GM19452 (cell line): ENCODE data around the gene KRT5.

ENCODE experiments used
- ATAC-seq: cut with Tn5 transposase; IDR thresholded peaks from one replicate; pipeline ENCODE4 v1.9.1; 2021; ENCODE audit not compliant: unreplicated experiment

The KRT5 gene

DNA sequence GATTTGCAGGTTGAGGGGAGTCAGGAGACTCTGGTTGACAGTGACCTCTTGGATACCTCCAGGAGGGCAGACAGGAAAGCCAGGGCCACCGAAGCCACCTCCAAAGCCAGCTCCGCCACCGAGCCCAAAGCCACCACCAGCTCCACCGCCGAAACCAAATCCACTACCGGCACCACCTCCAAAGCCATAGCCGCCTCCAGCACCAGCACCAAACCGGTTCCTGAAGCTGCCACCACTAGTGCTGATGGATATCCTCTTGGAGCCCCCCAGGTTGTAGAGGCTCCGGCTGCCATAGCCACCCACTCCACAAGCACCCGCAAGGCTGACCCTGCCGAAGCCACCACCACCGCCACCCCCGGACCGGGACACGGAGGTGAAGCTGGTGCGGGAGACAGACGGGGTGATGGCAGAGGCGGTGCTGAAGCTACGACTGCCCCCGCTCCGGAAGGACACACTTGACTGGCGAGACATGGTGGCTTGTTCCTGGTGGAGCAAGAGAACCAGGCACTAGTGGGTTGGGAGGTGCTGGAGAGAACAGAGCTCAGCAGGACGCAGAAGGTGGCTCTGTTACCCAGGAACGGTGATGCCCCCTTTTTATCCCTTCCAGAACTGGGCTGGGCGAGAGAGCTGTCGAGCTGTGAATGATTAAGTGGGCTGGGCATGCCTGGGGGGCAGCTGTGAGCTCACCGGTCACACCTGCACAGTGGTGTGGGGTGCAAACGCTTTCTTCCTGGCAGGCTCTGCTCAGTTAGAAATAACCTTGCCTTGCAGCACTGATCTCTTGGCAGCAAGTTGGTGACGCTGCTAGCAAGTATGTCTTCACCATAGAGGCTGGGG is at the start of gene KRT5:
TSS of gene KRT5 (minus strand) at position 569 of the 837 bp plus-strand sequence. CDS start at position 471, 98 bp downstream.
- ATAC-seq = no peak

DNA sequence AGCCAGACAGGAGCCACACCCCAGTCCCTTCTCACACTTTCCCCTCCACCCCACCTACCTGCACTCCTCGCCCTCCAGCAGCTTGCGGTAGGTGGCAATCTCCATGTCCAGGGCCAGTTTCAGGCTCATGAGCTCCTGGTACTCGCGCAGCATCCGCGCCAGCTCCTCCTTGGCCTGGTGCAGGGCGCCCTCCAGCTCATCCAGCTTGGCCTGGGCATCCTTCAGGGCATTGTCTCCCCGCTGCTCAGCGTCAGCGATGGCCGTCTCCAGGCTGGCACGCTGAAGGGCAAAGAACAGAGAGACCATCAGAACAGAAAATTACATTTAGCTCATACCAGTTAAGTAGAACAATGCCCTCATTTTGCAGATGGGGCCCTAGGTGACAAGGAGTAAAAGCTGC is 47.9 kb upstream of the KRT5 start:
- no peak for ATAC-seq

DNA sequence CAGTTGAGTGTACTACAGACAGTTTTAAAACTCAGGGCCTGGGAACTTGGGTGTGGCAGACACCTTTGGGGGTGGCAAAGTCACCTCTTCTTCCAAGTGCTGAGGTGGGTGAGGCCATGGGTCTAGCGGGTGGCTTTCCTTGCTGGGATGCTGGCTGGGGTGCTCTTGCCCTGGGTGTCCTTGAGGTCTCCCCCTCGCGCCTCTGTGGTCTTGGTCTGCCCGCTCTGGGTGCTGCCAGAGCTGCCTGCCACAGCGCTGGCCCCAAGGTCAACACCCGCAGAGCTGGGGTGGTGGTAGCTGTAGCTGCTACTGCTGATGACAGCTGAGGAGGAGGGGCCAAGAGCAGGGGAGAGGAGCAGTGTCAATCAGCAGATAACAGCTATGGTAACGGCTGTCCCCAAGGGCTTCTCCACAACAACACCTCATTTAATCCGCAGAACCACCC is 46.7 kb upstream of the KRT5 start:
- no peak for ATAC-seq

DNA sequence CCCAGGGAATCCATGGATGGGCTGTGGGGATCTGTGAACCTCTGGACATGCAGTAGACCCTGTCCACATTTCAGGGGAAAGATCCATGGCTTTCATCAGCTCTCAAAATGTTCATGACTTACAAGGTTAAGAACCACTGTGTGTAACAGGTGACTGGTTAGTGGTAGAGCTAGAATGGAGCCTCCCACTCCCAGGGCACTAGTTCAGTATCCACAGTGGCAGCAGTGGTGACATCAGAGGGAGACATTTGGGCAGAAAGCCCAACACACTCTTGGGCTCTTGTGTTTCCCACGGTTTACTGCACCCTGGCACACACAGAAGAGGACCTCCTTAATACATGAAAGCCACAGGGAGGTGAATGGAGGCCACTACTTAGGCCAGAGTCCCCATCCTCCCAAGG is 44.4 kb upstream of the KRT5 start:
- ATAC-seq = no peak

DNA sequence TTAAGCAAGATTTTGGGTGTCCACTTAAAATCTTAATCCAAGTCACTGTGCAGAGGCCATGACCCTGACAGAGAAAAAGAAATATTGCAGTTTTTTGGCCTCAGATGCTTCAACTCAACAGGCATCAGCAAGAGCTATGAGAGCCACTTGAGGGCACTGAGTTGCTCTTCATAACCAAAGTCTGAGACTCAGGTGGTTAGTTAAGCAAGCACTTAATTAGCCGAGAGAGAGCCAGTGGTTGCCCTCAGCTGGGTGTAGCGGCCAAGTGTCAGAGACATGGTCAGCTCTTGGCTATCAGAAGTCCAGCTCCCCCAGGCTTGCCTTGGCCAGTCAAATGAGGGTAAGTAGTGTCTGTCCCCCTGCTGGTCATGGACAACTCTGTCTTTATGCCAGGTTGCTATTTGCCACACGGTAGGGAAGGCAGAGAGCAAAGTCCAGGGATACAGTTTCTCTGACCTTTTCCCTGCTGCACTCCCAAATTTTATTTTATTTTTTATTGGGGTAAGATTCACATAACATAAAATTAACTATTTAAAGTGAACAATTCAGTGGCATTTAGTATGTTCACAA is 41.8 kb upstream of the KRT5 start:
- ATAC-seq = no peak

DNA sequence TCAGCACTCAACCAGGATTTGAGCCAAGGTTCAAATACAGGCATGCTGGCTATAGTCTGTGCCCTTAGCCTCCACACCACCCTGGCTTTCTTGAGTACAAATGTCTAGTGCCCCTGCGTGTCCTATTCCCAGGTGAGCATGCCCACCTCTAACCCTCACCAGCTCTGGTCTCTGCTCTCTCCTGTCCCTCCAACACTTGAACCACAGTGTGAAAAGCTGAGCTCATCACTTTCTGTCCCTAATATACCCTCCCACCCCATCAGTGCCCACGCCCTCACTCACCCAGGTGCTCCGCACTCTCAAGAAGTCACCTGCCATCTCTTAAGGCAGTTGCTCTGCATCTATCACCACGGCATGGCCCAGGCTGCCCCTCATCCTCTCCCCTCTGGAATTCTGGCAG is 39.8 kb upstream of the KRT5 start:
- ATAC-seq = no peak

DNA sequence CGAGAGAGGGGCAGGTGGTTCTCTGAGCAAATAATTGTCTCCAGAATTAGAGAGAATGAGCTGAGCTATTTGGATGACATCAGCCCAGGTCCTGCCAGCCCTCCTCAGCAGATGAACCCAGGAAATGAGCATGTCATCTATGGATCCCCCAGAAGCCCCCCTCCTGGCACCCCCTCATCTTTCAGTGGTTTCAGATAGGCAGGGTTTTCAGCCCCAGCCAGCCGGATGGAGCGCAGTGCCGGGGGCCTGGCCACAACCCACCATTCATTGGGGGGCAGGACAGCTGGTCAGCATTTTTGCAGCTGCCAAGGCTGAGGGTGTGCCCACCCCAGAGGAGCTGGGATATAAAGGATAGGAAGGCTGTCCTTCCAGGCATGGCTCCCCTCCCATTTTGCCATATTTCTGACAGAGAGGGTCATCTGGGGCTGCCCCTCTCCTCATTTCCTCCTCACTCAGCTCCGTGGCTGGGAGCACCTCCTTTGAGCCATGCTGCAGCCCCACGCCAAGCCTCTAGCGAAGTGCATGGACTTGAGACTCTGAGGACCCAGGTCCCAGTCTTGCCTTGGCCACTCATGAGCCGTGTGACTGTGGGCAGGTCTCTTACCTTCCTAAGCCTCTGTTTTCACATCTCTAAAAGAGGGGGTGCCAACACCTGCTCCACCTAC is 38.7 kb upstream of the KRT5 start:
- ATAC-seq = no peak

DNA sequence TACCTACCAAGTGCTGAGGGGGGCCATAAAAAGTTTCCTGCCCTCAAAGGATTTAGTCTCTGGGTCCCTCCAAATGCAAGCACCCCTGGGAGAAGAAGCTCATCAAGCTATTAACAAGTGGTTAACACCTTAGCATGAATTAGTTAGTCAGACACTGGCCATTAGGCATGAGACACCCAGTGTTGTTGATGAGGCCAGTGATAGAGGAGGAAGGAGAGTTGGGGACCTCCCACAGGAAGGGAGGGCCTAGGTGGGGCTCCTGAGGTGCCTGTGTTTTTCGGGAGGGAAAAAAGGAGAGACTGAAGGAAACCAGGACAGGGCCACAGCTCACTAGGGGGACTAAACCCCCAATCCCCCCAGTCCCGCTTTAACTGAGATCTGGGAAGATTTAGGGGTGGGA is 37.3 kb upstream of the KRT5 start:
- ATAC-seq = no peak

DNA sequence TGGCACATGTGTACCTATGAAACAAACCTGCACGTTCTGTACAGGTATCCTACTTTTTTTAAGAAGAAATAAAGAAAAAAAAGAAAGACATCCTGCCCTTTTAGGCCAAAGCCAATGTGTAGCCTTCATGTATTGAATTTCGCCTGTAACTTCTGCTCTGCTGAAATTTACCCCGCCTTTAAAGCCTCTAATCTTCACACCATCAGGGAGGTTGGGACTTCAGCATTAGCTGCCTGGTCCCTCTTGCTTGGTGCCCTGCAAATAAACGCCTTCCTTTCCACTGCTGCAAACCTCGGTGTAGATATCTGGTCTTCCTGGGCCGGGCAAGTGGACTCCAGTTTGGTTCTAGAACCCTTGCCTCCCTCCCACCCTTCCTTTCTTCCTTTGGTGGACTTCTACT is 35.4 kb upstream of the KRT5 start:
- ATAC-seq = no peak

DNA sequence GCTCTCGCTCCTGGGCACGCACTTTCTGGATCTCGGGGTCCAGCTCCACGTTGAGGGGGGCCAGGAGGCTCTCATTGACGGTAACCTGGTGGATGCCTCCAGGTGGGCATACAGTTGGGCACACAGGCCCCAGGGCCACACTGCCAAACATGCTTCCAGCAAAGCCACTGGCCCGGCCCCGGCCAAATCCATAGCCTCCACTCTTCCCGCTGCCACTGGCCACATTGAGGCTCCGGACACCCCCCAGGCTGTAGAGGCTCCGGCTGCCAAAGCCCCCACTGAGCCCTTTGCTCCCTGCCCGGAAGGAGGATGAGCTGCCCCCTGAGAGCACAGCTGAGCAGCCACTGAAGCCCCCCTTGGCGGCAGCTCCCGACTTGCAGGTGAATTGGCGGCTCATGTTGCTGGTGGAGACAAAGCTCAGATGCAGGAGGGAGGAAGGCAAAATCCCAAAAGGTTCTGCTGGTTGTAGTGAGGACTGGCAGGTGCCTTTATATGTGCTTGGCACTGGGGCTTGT is 32.5 kb upstream of the KRT5 start, which contains the start of gene KRT71:
TSS of gene KRT71 (minus strand) at position 465 of the 515 bp plus-strand sequence. CDS start at position 397, 68 bp downstream.
- no peak for ATAC-seq

DNA sequence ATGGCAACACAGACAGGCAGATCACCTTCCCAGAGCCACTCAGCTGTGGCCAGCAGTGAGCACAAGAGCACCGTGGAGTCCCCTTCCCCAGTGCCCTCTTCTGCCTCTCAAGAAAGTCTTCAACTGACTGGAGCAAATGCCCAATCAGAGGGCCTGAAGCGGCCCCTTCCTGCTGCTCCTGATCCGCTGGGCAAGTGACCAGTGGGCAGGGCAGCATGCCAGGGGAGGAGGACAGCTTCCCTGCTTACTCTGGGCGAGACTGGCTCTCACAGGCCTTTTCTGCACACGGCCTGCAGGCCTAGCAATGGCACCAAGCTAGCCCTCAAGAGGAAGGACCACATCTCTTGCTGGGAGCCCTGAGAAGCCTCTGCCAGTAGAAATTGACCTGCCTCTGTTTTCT is 31.9 kb upstream of the KRT5 start:
- ATAC-seq = no peak

DNA sequence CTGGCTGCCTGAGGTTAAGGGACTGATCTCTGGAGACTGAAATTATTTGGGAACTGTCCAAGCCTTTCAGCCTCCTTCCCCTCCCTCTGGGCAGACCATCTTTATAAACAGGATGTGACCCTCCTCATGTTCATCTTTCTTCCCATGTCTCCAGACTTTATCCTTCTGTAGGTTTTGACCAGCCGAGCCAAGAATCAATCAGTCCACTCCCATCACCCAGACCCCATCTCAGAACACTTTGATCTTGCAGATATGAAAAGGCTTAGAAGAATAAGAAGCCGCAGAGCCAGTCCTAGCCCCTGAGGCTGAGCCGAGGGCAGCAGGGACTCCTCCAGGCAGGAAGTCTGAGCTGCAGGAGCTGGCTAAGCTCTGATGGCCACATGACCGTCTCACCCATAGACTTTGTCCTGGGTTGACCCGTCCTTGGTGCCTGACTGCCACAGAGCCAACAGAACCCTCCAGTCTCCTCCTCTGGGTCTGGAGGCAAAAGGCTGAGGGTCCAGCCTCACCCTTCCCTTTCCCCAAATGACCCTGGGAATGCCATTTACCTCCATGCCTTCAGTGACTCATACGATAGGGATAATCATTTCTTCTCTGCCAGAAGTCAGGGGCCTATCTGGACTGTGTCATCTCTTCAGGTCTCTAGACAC is 31.1 kb upstream of the KRT5 start:
- ATAC-seq = no peak

DNA sequence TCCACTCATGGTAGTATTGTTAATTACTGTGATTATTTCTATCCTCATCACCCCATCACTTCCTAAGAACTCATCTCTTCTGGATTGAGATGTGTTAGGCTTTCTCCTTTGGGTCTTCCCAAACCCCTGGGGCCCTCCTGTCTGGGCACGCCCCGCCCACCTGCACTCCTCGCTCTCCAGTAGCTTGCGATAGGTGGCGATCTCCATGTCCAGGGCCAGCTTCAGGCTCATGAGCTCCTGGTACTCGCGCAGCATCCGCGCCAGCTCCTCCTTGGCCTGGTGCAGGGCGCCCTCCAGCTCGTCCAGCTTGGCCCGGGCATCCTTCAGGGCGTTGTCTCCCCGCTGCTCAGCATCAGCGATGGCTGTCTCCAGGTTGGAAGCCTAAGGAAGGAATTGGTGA is 25.9 kb upstream of the KRT5 start:
- no peak for ATAC-seq

DNA sequence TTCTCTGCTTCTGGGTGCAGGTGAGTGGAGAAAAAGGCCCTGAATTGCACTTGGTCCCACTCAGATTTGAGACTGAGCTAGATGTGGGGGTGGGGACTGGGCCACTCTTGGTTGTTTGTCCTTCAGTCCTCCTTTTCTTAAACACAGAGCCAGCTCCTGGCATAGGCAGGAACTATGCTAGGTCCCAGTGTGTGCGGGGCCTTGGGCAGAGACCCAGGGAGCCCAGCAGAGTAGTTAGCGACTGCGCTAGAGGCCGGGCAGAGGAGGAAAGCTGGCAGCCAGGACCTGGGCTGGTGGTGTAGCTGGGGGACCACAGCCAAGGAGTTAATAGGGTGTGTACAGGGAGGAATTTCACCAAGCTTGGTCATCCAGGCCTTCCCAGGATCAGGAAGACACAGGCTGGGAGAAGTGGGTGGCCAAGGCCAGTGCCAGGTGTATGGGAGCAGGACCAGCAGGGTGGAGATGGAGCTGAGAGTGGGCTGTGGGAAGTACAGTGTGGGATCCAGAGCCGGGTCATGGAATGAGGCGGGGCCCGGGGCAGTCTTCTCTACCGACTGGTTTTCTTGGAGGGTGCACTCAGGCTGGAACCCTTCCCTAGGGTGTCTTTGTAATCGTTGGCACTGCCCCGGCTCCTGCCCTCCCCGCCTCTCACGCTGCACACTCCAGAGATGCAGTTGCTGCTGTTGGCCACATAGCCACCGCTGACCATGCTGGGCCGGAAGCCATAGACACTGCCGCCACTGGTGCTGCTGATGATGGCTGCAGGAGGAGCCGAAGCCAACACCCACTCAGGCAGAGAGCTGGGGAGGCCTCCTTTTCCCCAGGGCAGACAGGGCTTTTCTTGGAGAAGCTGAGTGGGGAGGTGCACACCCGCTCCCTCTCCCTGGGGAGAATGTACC is 24.0 kb upstream of the KRT5 start:
- no peak for ATAC-seq

DNA sequence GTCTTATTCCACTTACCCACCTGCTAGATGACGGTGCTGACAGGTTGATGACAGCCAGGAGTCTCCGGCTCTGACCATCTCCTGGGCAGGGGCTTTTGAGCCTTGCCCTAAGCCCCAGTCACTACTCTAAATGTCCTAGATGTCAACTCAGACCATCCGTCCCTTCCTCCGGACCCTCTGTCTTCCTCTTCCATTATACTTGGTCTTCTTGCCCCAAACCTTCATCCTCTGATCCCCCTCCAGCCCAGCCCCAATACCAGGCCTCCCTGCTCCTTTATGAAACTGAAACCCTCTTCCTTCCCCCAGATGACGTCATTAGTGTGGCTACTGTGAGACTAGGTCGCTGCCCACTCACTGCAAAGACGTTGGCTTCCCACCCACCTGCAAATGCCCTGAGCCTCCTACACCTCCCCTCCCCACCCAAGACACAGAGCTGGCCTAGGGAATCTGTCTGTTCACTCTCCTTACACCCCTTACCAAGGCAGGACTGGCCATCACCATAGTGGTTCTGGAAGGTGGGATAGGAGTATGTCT is 22.7 kb upstream of the KRT5 start:
- no peak for ATAC-seq

DNA sequence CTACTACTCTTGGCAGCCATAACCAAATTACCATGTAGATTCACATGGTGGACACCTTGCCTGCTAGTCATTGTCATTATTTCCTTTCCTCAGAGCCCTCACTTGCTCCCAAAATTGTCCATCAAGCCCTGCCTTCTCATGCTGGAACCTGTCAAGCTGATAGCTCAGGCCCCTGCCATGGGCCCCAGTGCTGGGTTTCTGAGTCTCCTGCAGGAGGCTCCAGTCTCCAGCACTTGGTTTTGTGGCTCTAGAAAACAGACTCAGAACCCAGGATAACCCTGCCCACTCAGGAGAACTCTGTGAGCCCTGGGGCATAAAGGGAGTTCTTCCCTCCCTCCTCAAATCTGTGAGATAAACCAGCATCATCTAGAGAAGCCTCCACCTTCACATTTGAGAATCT is 22.0 kb upstream of the KRT5 start:
- ATAC-seq = no peak

DNA sequence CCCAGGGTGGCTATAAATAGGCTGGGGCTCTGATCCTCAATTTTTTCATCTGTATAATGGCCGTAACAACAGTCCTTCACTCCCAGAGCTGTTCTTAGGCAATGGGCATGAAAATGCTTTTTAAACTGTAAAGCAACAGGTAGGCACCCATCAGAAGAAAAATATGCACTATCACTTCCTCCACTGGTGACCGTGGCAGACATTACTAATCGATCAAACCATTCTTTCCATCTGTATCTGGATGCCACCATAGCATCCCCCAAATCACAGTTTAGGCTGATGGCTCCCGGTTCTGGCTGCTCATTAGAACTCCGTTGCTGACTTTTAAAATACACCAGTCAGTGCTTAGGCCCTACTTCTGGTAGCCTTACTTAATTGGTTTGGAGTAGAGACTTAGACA is 21.5 kb upstream of the KRT5 start:
- no peak for ATAC-seq

DNA sequence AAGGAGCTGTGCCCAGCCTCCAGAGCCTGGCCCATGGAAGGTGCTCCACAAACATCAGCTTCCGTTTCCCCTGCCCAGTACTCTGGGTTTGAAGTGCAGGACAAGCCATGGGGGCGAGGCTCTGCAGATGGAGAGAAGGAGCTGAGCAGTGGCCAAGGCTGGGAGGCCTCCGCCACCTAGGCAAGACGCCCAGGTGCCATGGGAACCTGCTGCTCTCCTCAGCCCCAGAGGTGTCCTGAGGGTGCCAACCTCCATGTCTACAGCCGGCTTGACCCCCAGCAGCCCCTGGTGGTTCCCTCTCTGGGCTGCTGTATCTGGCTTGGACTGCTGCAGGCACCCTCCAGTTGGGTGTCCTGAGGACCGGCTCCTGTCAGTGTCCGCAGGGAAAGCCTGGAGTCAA is 20.3 kb upstream of the KRT5 start:
- no peak for ATAC-seq

DNA sequence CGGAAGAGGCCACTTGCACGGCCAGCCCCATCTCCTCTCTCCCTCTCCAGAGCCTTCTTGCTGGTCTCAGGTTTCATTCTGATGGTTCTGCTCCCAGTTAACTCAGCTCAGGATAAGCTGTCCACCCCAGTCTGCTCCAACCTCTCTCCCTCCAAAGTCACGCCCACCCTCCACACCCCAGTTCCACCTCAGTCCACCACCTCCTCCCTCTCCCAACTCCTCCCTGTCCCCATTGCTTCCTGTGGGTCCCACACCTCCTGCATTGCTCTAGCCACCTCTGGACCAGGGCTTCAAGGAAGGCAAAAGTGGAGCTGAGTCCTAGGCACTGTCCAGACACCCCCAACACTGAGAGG is 19.6 kb upstream of the KRT5 start:
- no peak for ATAC-seq
